Epithelial cell of esophagus (primary cell): ENCODE data around the gene ZDHHC5.
A peak's percentile ranks its signal among the peaks of the same experiment; 100 is the strongest.
"Not testable (repeated sequence)": the region's sequence is repeated elsewhere in the genome, so short reads cannot be mapped to it uniquely, and the experiment has no call there.

ENCODE experiments used
- DNase-seq: peaks from one replicate; pipeline ENCODE4 v3.0.0; 2010; ENCODE audit warnings: low read depth
- H3K4me3 ChIP-seq: 2 replicates; pipeline ENCODE4 v1.5.1; 2011; ENCODE audit warnings: mild to moderate bottlenecking, low read length, control low read depth
- TF ChIP-seq, protein P1 (sequence below): IDR thresholded peaks from 2 replicates; pipeline ENCODE4 v1.5.1; 2011; ENCODE audit warnings: low read depth, mild to moderate bottlenecking, low read length, control low read depth, inconsistent platforms; ENCODE audit not compliant: insufficient read depth; ENCODE audit errors: missing control alignments

Gene ZDHHC5

DNA sequence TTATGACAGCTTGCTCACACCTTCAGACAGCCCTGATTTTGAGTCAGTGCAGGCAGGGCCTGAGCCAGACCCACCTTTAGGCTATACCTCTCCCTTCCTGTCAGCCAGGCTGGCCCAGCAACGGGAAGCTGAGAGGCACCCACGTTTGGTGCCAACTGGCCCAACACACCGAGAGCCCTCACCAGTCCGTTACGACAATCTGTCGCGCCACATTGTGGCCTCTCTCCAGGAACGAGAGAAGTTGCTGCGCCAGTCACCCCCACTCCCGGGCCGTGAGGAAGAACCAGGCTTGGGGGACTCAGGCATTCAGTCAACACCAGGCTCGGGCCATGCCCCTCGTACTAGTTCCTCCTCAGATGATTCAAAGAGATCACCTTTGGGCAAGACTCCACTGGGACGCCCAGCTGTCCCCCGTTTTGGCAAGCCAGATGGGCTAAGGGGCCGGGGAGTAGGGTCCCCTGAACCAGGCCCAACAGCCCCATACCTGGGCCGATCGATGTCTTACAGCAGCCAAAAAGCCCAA lies 31.0 kb downstream of the ZDHHC5 start:
- no peak for DNase-seq

DNA sequence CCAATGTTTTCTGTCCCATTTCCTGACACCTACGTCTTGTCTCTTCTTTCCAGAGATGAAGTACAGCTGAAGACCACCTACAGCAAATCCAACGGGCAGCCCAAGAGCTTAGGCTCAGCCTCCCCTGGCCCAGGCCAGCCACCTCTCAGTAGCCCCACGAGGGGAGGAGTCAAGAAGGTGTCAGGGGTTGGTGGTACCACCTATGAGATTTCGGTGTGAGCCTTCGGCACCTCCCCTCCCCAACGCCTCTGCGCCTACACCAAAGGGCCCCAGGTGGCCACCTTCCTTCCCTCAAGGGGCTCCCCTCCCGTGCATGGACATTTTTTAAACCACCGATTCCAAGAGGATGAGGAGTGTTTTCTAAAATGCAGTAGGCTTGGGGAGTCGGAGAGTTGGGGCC lies 31.9 kb downstream of the ZDHHC5 start:
- H3K4me3 ChIP-seq = no peak overlapping the region
- TF ChIP-seq, protein P1, sequence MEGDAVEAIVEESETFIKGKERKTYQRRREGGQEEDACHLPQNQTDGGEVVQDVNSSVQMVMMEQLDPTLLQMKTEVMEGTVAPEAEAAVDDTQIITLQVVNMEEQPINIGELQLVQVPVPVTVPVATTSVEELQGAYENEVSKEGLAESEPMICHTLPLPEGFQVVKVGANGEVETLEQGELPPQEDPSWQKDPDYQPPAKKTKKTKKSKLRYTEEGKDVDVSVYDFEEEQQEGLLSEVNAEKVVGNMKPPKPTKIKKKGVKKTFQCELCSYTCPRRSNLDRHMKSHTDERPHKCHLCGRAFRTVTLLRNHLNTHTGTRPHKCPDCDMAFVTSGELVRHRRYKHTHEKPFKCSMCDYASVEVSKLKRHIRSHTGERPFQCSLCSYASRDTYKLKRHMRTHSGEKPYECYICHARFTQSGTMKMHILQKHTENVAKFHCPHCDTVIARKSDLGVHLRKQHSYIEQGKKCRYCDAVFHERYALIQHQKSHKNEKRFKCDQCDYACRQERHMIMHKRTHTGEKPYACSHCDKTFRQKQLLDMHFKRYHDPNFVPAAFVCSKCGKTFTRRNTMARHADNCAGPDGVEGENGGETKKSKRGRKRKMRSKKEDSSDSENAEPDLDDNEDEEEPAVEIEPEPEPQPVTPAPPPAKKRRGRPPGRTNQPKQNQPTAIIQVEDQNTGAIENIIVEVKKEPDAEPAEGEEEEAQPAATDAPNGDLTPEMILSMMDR = no peak
- no peak for DNase-seq

More for the DNA sequence above, 31.0 kb downstream of the ZDHHC5 start:
- no peak overlapping the region for H3K4me3 ChIP-seq
- TF ChIP-seq, protein P1 = no peak

DNA sequence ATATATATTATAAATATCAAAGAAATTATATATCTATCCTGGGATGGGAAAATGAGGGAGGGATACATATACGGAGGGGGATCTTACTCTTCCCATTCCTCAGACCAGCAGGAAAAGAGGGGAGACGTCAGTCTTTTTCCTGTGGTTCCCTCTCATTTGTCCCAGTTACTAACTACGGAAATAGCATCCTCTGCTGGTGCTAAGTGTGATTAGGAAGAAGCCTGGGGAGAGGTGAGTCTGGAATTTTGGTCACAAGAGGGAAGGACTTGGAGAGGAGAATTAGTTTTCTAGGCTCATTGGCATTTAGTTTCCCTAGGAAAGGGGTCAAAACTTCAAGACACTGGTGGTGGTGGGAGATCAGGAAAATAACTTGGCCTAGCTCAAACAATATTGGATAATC lies 32.5 kb downstream of the ZDHHC5 start:
- no peak overlapping the region for H3K4me3 ChIP-seq
- TF ChIP-seq, protein P1 = no peak
- DNase-seq = no peak

DNA sequence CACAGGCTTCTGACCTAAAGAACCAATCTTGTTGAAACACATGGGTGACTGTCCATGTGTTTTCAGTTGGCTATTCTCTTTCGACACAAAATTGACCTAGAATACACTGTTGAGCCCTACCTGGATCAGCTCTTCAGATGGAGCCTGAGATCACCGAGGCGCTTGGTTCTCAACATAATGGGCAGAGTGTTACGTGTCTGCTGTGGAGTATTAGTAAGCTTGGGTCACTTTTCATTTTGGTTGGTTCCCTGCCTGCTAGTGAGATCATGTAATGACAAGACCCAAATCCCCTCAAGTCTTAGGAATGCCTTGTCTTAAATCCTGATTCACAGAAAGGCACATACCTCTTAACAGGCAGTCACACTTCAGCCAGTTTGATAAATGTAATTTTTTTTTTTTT lies 35.4 kb downstream of the ZDHHC5 start:
- no peak overlapping the region for H3K4me3 ChIP-seq
- peak; percentile 49 for DNase-seq
- TF ChIP-seq, protein P1 = no peak

DNA sequence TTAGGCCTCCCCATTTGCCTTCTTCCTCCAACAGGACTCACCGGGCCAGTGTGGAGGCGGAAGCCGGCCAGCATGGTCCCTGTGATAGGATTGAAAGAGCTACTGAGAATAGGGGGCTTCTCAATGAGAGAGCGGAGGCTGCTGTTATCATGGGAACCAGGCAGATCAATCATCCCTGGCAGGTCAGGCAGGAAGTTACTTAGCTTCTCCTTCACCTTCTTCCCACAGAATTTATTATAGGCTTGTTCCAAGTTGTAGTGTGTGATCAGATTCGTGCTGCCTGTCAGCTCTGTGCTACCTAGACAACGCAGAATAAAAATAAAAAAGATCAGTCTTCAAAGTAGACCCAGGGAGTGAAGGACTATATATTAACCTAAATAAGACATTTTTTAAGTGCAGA lies 37.0 kb downstream of the ZDHHC5 start:
- no peak for DNase-seq
- TF ChIP-seq, protein P1 = no peak
- H3K4me3 ChIP-seq = no peak overlapping the region

DNA sequence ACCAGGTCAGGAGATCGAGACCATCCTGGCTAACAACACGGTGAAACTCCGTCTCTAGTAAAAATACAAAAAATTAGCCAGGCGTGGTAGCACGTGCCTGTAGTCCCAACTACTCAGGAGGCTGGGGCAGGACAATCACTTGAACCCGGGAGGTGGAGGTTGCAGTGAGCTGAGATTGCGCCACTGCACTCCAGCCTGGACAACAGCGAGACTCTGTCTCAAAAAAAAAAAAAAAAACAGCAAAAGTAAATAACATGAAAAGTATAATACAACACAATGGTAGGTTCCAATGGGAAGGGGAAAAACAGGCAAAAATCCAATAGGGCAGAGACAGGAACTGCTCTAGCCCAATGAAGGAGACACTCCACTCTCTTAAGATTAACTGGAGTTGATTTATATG lies 37.5 kb downstream of the ZDHHC5 start:
- DNase-seq, H3K4me3 ChIP-seq: not testable (repeated sequence)

DNA sequence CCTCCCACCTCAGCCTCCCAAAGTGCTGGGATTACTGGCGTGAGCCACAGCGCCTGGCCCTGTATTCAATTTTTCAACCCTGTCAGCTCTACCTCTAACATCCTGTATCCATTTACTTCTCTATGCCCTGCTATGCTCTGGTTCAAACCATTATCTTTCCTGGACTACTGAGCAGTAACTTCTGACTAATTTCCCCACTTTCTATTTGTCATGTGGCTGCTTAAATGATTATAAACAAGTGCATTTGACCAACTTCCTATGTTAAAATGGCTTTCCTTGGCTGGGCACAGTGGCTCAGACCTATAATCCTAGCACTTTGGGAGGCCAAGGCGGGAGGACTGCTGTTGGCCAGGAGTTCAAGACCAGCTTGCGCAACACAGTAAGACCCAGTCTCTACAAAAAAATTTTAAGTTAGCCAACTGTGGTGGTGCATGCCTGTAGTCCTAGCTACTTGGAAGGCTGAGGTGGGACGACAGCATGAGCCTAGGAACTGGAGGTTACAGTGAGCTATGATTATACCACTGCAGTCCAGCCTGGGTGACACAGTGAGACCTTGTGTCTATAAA lies 42.0 kb downstream of the ZDHHC5 start:
- TF ChIP-seq, protein P1 = no peak

More for the DNA sequence above, 42.0 kb downstream of the ZDHHC5 start:
- no peak overlapping the region for H3K4me3 ChIP-seq
- DNase-seq = no peak
